GM18505 (cell line): ENCODE results near the gene ZC3H7A.

Experiments
- ATAC-seq: cut with Tn5 transposase; IDR thresholded peaks from one replicate; pipeline ENCODE4 v1.9.1; 2021; ENCODE audit not compliant: unreplicated experiment
- POLR2A ChIP-seq: IDR thresholded peaks from 4 replicates; pipeline ENCODE4 v1.6.1; 2011; ENCODE audit warnings: borderline replicate concordance; ENCODE audit not compliant: insufficient read depth, insufficient read length; ENCODE audit errors: extremely low read depth

ZC3H7A gene

DNA sequence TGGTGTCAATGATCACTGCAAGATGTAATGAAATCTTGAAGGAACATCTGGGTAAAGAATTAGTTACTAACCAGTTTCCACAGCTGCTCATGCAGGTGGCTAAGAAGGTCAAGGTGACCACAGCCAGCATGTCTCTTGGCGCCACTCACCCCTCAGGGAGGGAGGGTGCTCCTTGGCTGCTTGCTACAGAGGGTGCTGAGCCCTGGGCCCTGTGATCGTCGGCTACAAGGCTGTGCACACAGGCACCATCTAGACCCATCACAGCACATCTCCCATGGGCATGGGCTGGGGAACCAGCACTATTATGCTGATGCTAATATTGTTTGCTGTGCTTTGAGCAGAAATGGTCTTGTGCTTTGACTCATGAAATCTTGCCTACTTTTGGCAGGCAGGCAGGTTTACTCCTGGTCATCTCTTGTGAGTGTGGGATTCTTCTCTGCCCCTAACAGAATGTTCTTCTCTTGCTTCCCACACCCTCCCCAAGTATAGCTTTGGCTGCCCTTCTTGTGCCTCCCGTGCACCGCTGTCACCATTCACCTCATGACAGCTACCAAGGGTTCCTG is 90.8 kb downstream of the ZC3H7A start:
- ATAC-seq, result no peak
- TF ChIP-seq POLR2A, result peak; percentile 27

DNA sequence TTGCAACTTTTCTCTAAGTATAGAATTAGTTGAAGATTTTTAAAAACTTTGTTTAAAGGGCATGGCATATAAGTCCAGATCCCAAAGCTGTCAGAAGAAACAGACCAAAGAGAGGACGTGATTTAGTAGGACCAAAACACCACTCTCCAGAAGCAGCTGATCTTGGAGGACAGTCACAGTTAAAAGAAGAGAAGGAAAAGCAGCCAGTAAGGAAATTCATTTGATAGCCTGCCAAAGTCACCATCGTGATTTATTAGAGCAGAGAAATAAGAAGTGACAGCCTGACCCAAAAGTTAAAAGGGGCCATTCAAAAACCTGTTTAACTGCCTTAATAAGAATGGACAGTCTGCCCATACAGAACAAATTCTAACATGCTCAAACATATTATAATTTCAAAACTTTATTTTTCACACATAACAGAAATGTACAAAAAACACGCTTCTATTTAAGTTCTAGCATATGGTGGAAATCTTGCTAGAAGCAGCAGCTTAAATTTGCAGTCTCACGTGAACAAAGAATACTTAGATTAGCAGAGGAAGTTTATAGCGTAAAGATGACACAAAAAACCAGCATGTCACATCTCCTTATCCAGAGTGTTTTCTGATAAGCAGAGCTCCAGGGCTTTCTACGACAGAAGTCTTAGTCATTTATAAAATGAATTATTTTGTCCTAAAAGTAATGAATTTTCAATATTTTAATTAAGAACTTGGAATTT is 91.6 kb downstream of the ZC3H7A start:
- no peak for ATAC-seq

More for the DNA sequence above, 91.6 kb downstream of the ZC3H7A start:
- TF ChIP-seq POLR2A, result no peak
